ENCODE data around the gene VWA3B.
A peak's percentile ranks its signal among the peaks of the same experiment; 100 is the strongest.
"Not testable (repeated sequence)": the region's sequence is repeated elsewhere in the genome, so short reads cannot be mapped to it uniquely, and the experiment has no call there.

Gene VWA3B

GRCh38 chr2:98258906-98259305 lies 171.9 kb downstream of the VWA3B start:
- H3K9ac ChIP-seq = no peak overlapping the region
- H3K36me3 ChIP-seq (ENCODE audit: control insufficient read depth, insufficient read depth, low read length) = no peaks in the 10 kb centered on the region
- H3K4me2 ChIP-seq (ENCODE audit: low read length) = no peak overlapping the region
- H3K4me1 ChIP-seq = no peaks in the 10 kb centered on the region
- H3K9me3 ChIP-seq (ENCODE audit: control insufficient read depth, low read length) = no peaks in the 10 kb centered on the region
- H3K4me3 ChIP-seq (ENCODE audit: low read depth, low read length) = no peak overlapping the region
- no peak overlapping the region for H3K27ac ChIP-seq
- H2AFZ ChIP-seq = no peak overlapping the region
- H3K27me3 ChIP-seq (ENCODE audit: control insufficient read depth, insufficient read depth, low read length) = no peaks in the 10 kb centered on the region
- no peak for TF ChIP-seq CTCF (IDR thresholded peaks at IDR 0.05)
- H3K79me2 ChIP-seq = no peaks in the 10 kb centered on the region

GRCh38 chr2:98263362-98263761 lies 176.4 kb downstream of the VWA3B start:
- no peaks in the 10 kb centered on the region for H3K36me3 ChIP-seq (ENCODE audit: control insufficient read depth, insufficient read depth, low read length)
- H3K4me1 ChIP-seq = no peaks in the 10 kb centered on the region
- no peak overlapping the region for H3K9ac ChIP-seq
- no peak overlapping the region for H3K27ac ChIP-seq
- no peak overlapping the region for H2AFZ ChIP-seq
- H3K4me2 ChIP-seq (ENCODE audit: low read length) = no peak overlapping the region
- H3K79me2 ChIP-seq = no peaks in the 10 kb centered on the region
- H3K9me3 ChIP-seq (ENCODE audit: control insufficient read depth, low read length) = no peaks in the 10 kb centered on the region
- no peak for TF ChIP-seq CTCF (IDR thresholded peaks at IDR 0.05)
- H3K4me3 ChIP-seq (ENCODE audit: low read depth, low read length) = no peak overlapping the region
- no peaks in the 10 kb centered on the region for H3K27me3 ChIP-seq (ENCODE audit: control insufficient read depth, insufficient read depth, low read length)

- not testable (repeated sequence) for H3K4me1 ChIP-seq; H3K4me3 ChIP-seq (ENCODE audit: low read depth, low read length); H3K9ac ChIP-seq; H3K36me3 ChIP-seq (ENCODE audit: control insufficient read depth, insufficient read depth, low read length); H3K79me2 ChIP-seq; H3K4me2 ChIP-seq (ENCODE audit: low read length); H3K9me3 ChIP-seq (ENCODE audit: control insufficient read depth, low read length); H3K27me3 ChIP-seq (ENCODE audit: control insufficient read depth, insufficient read depth, low read length); H3K27ac ChIP-seq; H2AFZ ChIP-seq
These were observed 181.3 kb downstream of the VWA3B start for GRCh38 chr2:98268225-98268624.

- Histone ChIP-seq H3K4me3 (ENCODE audit: low read depth, low read length) (no peak overlapping the region), H2AFZ (no peak overlapping the region), H3K4me1 (no peaks in the 10 kb centered on the region), H3K27me3 (ENCODE audit: control insufficient read depth, insufficient read depth, low read length) (no peaks in the 10 kb centered on the region), H3K79me2 (no peaks in the 10 kb centered on the region), H3K9me3 (ENCODE audit: control insufficient read depth, low read length) (no peaks in the 10 kb centered on the region), H3K4me2 (ENCODE audit: low read length) (no peak overlapping the region), H3K27ac (no peak overlapping the region), H3K36me3 (ENCODE audit: control insufficient read depth, insufficient read depth, low read length) (no peaks in the 10 kb centered on the region), H3K9ac (no peak overlapping the region)
- peak; percentile 75 for TF ChIP-seq CTCF (IDR thresholded peaks at IDR 0.05)
These were observed 182.3 kb downstream of the VWA3B start for GRCh38 chr2:98269274-98269673.

- no peaks in the 10 kb centered on the region for H3K27me3 ChIP-seq (ENCODE audit: control insufficient read depth, insufficient read depth, low read length)
- no peak overlapping the region for H3K27ac ChIP-seq
- no peaks in the 10 kb centered on the region for H3K4me1 ChIP-seq
- H3K9ac ChIP-seq = no peak overlapping the region
- no peak for TF ChIP-seq CTCF (IDR thresholded peaks at IDR 0.05)
- no peaks in the 10 kb centered on the region for H3K36me3 ChIP-seq (ENCODE audit: control insufficient read depth, insufficient read depth, low read length)
- H3K9me3 ChIP-seq (ENCODE audit: control insufficient read depth, low read length) = no peaks in the 10 kb centered on the region
- H2AFZ ChIP-seq = no peak overlapping the region
- no peak overlapping the region for H3K4me3 ChIP-seq (ENCODE audit: low read depth, low read length)
- H3K4me2 ChIP-seq (ENCODE audit: low read length) = no peak overlapping the region
- H3K79me2 ChIP-seq = no peaks in the 10 kb centered on the region
These were observed 182.9 kb downstream of the VWA3B start for GRCh38 chr2:98269830-98270229.

All from parathyroid adenoma (tissue), 2 donors.